VCaP (cell line): ENCODE results near the gene SLC6A19.

Source experiments
- H3K27ac ChIP-seq: fragments of 450-650 bp; 2 replicates; pipeline ENCODE4 v1.5.1; 2017
- TF ChIP-seq, protein P1 (sequence below): fragments of 450-650 bp; conservative IDR thresholded peaks from 2 replicates; pipeline ENCODE4 v1.5.1; 2017; ENCODE audit warnings: mild to moderate bottlenecking, moderate library complexity

SLC6A19 gene

DNA sequence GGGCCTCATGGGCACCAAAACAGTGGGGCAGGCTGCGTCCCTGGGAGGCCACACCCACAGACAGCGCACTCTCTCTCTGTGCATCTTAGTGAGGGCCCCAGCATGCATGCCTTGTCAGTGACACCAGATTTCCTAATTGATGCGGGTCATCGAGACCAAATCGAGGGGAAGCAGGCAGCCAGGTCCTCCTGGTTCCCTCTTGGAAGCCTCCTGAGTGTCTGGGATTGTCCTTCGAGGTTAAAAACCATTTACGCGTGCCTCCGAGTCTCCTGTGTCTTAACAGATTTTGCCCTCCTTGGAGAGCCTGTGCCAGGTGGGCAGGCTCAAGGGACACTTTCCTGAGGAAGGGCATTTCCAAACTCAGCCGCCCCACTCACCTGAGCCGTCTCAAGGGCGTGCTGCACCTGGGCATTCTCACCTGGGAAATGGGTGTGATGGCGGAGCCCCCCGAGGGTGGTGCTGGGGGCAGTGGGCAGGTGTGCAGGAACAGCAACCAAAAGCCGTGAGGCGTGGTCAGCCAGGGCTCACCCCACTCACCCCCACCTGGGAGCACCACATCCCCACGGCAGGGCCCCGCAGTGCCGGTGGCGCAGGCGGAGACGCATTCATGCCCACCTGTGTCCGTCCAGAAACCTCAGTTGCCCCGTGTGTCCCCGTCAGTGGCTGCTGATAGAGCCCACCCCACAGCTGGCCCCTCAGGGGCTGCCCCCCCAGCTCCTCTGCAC lies 2.7 kb downstream of the SLC6A19 start:
- H3K27ac ChIP-seq = no peak overlapping the region
- TF ChIP-seq, protein P1, sequence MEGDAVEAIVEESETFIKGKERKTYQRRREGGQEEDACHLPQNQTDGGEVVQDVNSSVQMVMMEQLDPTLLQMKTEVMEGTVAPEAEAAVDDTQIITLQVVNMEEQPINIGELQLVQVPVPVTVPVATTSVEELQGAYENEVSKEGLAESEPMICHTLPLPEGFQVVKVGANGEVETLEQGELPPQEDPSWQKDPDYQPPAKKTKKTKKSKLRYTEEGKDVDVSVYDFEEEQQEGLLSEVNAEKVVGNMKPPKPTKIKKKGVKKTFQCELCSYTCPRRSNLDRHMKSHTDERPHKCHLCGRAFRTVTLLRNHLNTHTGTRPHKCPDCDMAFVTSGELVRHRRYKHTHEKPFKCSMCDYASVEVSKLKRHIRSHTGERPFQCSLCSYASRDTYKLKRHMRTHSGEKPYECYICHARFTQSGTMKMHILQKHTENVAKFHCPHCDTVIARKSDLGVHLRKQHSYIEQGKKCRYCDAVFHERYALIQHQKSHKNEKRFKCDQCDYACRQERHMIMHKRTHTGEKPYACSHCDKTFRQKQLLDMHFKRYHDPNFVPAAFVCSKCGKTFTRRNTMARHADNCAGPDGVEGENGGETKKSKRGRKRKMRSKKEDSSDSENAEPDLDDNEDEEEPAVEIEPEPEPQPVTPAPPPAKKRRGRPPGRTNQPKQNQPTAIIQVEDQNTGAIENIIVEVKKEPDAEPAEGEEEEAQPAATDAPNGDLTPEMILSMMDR = no peak

DNA sequence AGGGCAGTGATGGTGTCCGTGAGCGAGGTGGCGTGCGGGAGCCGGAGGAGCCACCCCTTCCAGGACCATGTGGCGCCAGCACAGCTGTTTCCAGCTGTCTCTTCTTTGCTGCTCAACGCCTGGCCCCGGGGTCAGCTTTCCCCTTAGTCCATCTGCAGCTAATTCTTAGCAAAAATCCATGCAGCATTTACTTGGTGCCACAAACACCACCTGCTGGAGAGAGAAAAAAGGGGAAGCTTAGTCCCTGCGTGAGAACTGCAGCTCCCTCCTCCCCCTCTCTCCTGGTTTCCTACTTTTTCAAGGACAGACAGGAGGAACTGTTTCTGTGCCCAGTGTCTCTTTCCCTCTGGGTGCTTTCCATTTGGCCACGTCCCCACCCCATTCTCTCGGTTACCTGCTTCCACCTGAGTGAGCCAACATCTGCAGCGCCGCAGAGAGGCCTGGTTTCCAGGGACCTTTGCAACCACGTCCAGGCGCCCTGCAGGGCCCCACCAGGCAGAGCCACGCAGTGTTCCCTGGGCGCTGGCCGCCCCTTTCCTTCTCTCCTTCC lies 3.4 kb downstream of the SLC6A19 start:
- no peak overlapping the region for H3K27ac ChIP-seq
- TF ChIP-seq, protein P1 = peak; percentile 63

DNA sequence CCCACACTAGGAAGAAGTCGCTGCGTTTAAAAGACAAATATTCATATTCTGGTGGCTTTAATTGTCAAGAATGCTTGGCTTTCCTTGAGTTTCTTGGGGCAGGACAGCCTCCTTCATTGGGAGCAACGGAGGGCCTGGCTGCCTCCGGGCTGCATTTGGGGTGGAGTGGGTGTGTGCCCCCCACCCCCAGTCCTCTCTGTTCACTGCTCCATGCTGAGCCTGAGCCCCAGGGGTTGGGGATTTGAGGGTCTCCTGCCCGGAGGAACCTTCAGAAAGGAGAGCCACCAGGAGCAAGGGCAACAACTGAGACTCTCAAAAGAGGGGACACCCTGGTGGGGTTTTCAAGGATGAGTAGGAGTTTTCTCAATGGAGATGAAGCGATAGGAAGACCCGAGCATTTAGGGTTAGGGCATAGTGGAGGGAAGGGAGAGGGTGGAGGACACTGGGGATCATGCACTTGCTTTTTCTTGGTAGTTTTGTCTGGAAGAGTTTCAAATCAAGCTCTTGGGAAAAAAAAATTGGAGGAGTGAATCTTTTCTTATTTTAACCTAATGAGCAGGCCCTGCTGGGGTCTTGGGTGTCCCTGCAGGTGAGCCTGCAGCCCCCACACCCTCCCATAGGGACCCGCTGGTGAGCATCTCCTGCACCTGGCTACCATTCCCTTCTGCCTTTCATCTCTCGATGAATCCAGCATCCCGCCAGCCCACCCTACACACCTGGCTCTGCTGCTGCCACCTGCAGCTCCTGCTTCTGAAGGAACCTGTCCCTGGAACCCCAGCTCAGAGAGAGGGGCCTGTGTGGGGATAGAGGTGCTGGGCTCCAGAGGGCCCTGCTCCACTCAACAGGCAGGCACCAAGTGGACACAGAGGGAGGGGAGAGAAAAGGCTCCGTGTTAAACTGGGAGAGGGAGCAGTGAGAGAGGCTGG lies 4.1 kb downstream of the SLC6A19 start:
- TF ChIP-seq, protein P1 = no peak
- no peak overlapping the region for H3K27ac ChIP-seq

DNA sequence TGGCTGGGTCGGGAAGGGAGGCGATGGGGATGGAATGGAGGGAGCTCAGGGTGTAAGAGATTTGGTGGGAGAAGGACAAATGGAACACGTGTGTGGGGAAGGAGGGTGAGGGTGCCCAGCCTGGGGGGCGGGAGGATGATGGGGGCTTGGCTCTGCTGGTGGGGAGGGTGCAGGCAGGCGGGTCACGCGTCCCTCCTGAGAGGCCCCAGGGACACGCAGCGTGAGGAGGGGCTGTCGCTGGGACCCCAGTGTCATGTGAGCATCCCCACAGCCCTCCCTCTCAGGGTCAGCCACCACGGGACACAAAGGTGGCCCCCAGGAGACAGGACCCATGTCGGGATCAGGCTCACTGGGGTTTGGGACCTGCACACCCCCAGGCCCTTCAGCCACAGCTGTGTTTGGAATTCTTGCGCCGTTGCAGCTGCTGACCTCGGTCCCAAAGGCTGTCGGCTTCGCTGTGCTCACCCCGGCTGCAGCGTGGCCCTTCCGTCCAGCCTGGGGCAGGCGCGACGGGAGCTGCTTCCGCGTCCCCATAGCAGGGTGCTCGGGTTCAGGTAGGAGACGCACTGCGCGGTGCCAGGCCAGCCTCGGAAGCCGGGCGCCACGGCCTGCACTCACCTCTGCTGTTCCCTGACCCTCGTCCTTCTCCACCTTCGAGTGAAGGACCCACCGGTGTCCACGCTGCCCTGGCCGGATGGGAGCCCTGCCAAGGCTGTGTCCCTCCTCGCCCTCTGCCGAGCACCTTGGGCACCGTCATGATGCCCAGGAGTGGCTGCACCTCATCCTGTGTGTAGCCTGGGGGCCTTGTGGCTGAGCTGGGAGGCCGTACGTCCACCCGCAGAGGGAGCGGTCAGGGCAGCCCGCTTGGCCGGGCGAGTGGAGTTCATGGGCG lies 5.4 kb downstream of the SLC6A19 start:
- TF ChIP-seq, protein P1 = no peak
- H3K27ac ChIP-seq = no peak overlapping the region

DNA sequence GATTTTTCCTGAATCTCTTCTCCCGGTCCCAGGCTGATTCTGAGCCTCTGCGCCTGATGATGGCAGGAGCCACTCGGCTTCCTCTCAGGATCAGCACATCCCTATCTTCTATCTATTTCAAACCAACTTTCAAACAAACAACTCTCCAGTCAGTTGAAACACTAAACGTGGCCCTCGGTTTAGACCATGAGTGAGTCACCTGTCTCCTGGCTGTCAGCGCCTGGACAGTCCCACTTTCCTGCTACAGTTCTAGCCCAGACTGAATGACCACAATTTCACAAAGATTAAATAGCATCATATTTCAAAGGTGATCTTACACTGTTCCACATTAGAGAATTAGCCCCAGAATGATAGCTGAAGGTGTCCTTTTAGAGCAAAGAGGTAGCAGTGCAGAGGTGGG lies 6.2 kb downstream of the SLC6A19 start:
- TF ChIP-seq, protein P1 = no peak
- H3K27ac ChIP-seq = no peak overlapping the region

DNA sequence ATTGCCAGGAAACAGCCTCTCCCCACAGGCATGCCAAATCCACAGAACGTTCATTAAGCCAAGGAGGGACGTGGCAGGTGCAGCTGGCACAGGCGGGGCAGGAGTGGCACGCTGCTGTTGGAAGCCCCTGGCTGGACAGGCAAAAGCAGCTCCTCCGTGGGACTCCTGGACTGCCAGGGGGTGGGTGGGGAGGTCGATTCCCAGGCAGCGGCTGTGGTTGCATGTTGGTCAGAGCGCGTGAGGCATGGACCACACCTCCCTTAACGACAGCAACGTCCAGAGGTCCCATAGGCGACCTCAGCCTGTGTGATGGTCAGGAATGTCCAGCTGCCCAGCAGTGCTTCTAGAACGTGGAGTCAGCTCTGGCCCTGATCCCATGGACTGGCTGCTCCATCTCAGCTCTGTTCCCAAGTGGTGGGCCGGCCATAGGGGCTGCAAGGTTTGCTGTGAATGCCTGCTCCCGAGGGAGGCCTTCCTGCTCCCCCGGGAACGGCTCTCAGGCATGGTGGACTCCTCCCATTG lies 6.9 kb downstream of the SLC6A19 start:
- H3K27ac ChIP-seq = no peak overlapping the region
- TF ChIP-seq, protein P1 = no peak
